Liver (tissue), 3 donors: ENCODE results near the gene NDUFB2.

ENCODE experiments used
- CTCF ChIP-seq: fragments of 150-350 bp; IDR thresholded peaks from 2 replicates; pipeline ENCODE4 v1.5.1; 2017; ENCODE audit warnings: improper control_type of control experiment, low read depth, low read length; ENCODE audit not compliant: missing input control
- EGR1 ChIP-seq, 2 donors: IDR thresholded peaks; 2 replicates each; pipeline ENCODE4 v1.6.1; 2016 to 2018; ENCODE audit warnings: antibody characterized with exemption in 2 of 2, low read depth in 2 of 2
- GABPA ChIP-seq, 2 donors: IDR thresholded peaks in 1 of 2; conservative IDR thresholded peaks in 1 of 2; 2 replicates each; pipeline ENCODE4 v1.6.1; 2016; ENCODE audit warnings: antibody characterized with exemption in 2 of 2, mild to moderate bottlenecking in 1 of 2, moderate library complexity in 1 of 2
- JUND ChIP-seq, 2 donors: IDR thresholded peaks; 2 replicates each; pipeline ENCODE4 v1.6.1; 2016; ENCODE audit warnings: antibody characterized with exemption in 2 of 2
- NR2F2 ChIP-seq: IDR thresholded peaks from 2 replicates; pipeline ENCODE4 v1.6.1; 2016; ENCODE audit warnings: antibody characterized with exemption
- RAD21 ChIP-seq, 2 donors: IDR thresholded peaks; 2 replicates each; pipeline ENCODE4 v1.6.1; 2016; ENCODE audit warnings: antibody characterized with exemption in 2 of 2, mild to moderate bottlenecking in 2 of 2
- REST ChIP-seq: IDR thresholded peaks from 2 replicates; pipeline ENCODE4 v1.6.1; 2016; ENCODE audit warnings: antibody characterized with exemption, mild to moderate bottlenecking
- SP1 ChIP-seq: IDR thresholded peaks from 2 replicates; pipeline ENCODE4 v1.6.1; 2018; ENCODE audit warnings: antibody characterized with exemption, mild to moderate bottlenecking
- TAF1 ChIP-seq: conservative IDR thresholded peaks from 2 replicates; pipeline ENCODE4 v1.6.1; 2016; ENCODE audit warnings: antibody characterized with exemption, mild to moderate bottlenecking
- YY1 ChIP-seq: IDR thresholded peaks from 2 replicates; pipeline ENCODE4 v1.6.1; 2016; ENCODE audit warnings: antibody characterized with exemption, mild to moderate bottlenecking
- TF ChIP-seq, protein P1 (sequence below): IDR thresholded peaks from 2 replicates; pipeline ENCODE4 v1.6.1; 2016; ENCODE audit warnings: antibody characterized with exemption
- TF ChIP-seq, protein P2 (sequence below): IDR thresholded peaks from 2 replicates; pipeline ENCODE4 v1.6.1; 2016; ENCODE audit warnings: antibody characterized with exemption
- donor health status: healthy.
- donor health status: healthy.

DNA sequence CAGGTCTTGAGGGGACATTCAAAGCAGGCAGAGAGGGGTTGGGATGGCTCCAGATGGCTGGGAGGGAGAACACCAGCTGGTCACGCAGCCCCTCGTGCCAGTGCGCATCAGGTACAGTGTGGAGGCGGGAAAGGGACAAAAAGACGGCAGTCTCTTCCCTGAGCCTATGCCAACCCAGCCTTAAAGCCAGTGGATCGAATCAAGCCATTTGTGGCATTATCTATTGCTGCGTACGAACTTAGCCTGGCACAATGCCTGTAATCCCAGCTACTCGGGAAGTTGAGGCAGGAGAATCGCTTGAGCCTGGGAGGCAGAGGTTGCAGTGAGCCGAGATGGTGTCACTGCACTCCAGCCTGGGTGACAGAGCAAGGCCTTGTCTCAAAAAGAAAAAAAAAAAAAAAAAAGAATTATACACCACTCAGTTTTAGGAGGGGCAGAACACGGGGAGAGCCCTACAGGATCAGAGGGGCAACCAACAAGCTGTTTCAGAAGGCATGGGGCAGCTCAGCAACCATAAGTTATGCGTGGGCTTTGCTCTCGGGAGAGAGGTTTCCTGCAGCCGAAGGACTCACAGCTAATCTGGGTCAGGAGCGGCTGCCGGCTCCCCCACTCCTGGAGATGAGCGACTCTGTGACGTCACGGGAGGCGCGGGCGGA lies 356 bp upstream of the NDUFB2 start:
- TF ChIP-seq, protein P1, sequence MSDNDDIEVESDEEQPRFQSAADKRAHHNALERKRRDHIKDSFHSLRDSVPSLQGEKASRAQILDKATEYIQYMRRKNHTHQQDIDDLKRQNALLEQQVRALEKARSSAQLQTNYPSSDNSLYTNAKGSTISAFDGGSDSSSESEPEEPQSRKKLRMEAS: no peak
- TF ChIP-seq EGR1 (IDR thresholded peaks at IDR 0.05; ENCODE audit: low read depth in 2 of 2) (no peak), CTCF (no peak), RAD21 (IDR thresholded peaks at IDR 0.05) (no peak), NR2F2 (no peak), TAF1 (peak; percentile 52), REST (peak; percentile 43), YY1 (no peak), GABPA (IDR thresholded peaks at IDR 0.05 in 1 of 2, conservative IDR thresholded peaks at IDR 0.05 in 1 of 2) (no peak), SP1 (peak; percentile 73), JUND (IDR thresholded peaks at IDR 0.05) (no peak)
- TF ChIP-seq, protein P2, sequence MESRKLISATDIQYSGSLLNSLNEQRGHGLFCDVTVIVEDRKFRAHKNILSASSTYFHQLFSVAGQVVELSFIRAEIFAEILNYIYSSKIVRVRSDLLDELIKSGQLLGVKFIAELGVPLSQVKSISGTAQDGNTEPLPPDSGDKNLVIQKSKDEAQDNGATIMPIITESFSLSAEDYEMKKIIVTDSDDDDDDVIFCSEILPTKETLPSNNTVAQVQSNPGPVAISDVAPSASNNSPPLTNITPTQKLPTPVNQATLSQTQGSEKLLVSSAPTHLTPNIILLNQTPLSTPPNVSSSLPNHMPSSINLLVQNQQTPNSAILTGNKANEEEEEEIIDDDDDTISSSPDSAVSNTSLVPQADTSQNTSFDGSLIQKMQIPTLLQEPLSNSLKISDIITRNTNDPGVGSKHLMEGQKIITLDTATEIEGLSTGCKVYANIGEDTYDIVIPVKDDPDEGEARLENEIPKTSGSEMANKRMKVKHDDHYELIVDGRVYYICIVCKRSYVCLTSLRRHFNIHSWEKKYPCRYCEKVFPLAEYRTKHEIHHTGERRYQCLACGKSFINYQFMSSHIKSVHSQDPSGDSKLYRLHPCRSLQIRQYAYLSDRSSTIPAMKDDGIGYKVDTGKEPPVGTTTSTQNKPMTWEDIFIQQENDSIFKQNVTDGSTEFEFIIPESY: no peak
